ENCODE measurements around the gene GAK. TPM values are rescaled to one million over a fixed set of nuclear protein-coding genes. Genes with fewer than 3 reads are reported as not detected.
A peak's percentile ranks its signal among the peaks of the same experiment; 100 is the strongest.

The GAK gene
- total and polyA plus RNA-seq, 2 of the 4 experiments (the other 2 are of a cell fraction) = 45.1 to 133 TPM

DNA sequence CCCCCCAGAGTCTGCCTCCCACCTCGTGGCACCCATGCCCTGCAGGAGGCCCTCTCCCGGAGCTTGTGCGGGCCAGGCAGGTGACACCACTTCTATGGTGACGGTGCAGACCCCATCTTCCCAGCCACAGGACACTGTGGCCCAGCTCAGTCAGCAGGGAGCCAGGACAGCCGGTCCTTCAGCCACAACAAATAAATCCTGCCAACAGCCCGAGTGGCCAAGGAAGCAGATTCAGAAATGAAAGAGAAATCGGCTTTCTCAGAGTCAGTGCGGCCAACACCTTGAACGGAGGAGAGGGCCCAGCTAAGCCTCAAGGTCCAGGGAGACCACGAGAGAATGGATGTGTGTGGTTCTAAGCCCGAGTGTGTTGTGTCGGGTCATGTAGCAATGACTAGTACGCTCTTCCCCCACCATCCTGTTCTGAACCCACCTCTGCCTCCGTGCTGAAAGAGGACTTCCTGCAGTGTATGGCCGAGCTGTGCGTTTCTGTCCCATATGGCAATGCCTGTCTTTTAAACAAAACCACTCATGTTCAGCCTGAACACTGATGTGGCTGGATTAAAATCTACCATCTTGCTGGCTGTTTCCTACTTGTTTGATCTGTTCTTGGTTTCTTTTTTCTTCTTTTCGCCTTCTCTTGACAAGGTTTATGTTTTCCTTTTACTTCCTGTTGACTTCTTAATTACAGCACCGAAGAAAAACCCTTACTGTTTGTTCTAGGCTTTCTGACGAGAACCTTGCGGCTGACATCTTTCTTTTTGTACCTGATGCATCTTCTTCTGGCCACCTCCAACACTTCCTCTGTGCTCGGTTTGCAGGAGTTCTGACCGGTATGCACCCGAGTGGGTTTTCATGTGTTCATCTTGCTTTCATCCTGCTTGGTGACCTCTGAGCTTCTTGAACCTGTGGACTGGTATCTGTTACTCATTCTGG is 53.1 kb downstream of the GAK start (continued):
- no peak for TF ChIP-seq MAZ (IDR thresholded peaks at IDR 0.05; ENCODE audit: borderline replicate concordance, low read depth, low read length)

DNA sequence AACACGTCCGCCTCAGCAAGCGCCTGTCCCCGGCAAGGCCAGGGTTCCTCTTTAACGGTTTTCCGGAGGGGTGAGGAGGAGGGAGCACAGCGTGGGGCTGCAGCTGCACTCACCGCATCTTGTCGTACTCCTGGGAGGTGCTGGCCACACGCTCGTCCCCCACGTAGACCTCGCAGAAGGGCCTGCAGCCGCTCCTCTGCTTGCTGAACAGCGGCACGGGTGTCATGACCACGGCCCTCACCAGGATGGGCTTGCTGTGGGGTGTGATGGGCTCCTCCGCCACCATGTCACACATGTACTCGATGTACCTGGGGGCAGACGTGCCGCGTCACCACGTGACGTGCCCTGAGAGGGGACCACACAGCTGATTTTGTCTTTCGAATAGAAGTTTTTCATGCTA is 54.6 kb downstream of the GAK start:
- ChIA-PET POLR2A (ENCODE audit: unreplicated experiment) (no interaction called here), CTCF (no interaction called here)
- no peak overlapping the region for H3K27ac ChIP-seq (ENCODE audit: insufficient read depth, low read length)
- H2AFZ ChIP-seq (replicated peaks; ENCODE audit: low read length, poor library complexity) = peak overlapping the region; percentile 21
- H2BK15ac ChIP-seq (ENCODE audit: low read depth, low read length) = no peak overlapping the region
- H2BK20ac ChIP-seq (ENCODE audit: low read depth, low read length) = no peak overlapping the region
- H3K18ac ChIP-seq (ENCODE audit: low read depth, low read length) = no peak overlapping the region
- no peak overlapping the region for H2AK5ac ChIP-seq (ENCODE audit: low read depth, low read length)
- 0 out of 2 replicates have a peak, but pooled peaks cover 2% of the 10 kb centered on the region for H3K9me1 ChIP-seq (ENCODE audit: insufficient read depth, low read length)
- H4K91ac ChIP-seq (ENCODE audit: insufficient read depth, low read depth, low read length) = no peak overlapping the region
- 82% methylated on average over 4 of the region's 25 CpGs; no CpG with 5 or more reads in 1 of the 2 experiments for WGBS, 2 experiments (ENCODE audit: extremely low coverage in 2 of 2, insufficient read length in 1 of 2)
- H3K36me3 ChIP-seq (ENCODE audit: control insufficient read depth, insufficient read depth, low read length) = peaks cover 69% of the 10 kb centered on the region
- no peak overlapping the region for H2AK9ac ChIP-seq (replicated peaks; ENCODE audit: low read depth, low read length, poor library complexity)
- no peak overlapping the region for H4K8ac ChIP-seq (ENCODE audit: low read depth in 2 of 2, low read length in 2 of 2)
- in situ Hi-C loops (cut with MboI; ENCODE audit: low sequenced_read_pairs) (no loop called here), dilution Hi-C loops (cut with HindIII; ENCODE audit: low sequenced_read_pairs, unreplicated experiment) (no loop called here), intact Hi-C loops (cut with micrococcal nuclease) (no loop called here)
- no peaks in the 10 kb centered on the region for H3K9me3 ChIP-seq (ENCODE audit: control insufficient read depth, insufficient read depth, low read length)
- no peaks in the 10 kb centered on the region; a peak in 1 of 4 replicates for H3K79me1 ChIP-seq (ENCODE audit: low read depth in 1 of 2, low read length in 2 of 2)
- H3K4me3 ChIP-seq (ENCODE audit: insufficient read depth, low read depth, low read length) = no peak overlapping the region
- H3K56ac ChIP-seq (ENCODE audit: extremely low read depth, insufficient read depth, low read length) = no peak overlapping the region
- H3K27me3 ChIP-seq (ENCODE audit: control insufficient read depth, insufficient read depth, low read length) = no peaks in the 10 kb centered on the region
- H4K5ac ChIP-seq (ENCODE audit: low read depth, low read length) = no peak overlapping the region
- no peak overlapping the region for H3K9ac ChIP-seq (ENCODE audit: low read depth, low read length)
- no peak overlapping the region for H2BK120ac ChIP-seq (ENCODE audit: low read depth, low read length)
- H3K4me2 ChIP-seq (ENCODE audit: low read depth, low read length) = no peak overlapping the region
- DNase-seq (no peak), ATAC-seq (ENCODE audit: low read depth) (no peak)
- no peaks in the 10 kb centered on the region for H3K4me1 ChIP-seq (ENCODE audit: control insufficient read depth, insufficient read depth, low read length)
- no peak overlapping the region for H3K23ac ChIP-seq (ENCODE audit: low read depth, low read length)
- BruUV-seq (replicated peaks) = no TSS peak
- H2BK5ac ChIP-seq (ENCODE audit: low read depth, low read length, poor library complexity, severe bottlenecking) = no peak overlapping the region
- no peak overlapping the region for H3K4ac ChIP-seq (ENCODE audit: low read depth, low read length)
- no peak overlapping the region for H3K14ac ChIP-seq (replicated peaks; ENCODE audit: low read depth, low read length)
- H4K20me1 ChIP-seq (ENCODE audit: insufficient read depth, low read length) = no peaks in the 10 kb centered on the region
- TF ChIP-seq CEBPB (IDR thresholded peaks at IDR 0.05; ENCODE audit: low read depth, low read length) (no peak), RAD21 (IDR thresholded peaks at IDR 0.05; ENCODE audit: low read length) (no peak), MXI1 (IDR thresholded peaks at IDR 0.05; ENCODE audit: borderline replicate concordance, low read depth, low read length) (no peak), BHLHE40 (IDR thresholded peaks at IDR 0.05; ENCODE audit: low read depth, low read length) (no peak), MAZ (IDR thresholded peaks at IDR 0.05; ENCODE audit: borderline replicate concordance, low read depth, low read length) (no peak), POLR2A (IDR thresholded peaks at IDR 0.05; ENCODE audit: low read depth, low read length) (no peak), SMC3 (IDR thresholded peaks at IDR 0.05; ENCODE audit: low read depth, low read length) (no peak), RCOR1 (IDR thresholded peaks at IDR 0.05; ENCODE audit: insufficient replicate concordance, low read length) (no peak), FOS (IDR thresholded peaks at IDR 0.05; ENCODE audit: low read depth, low read length) (no peak)
- TF ChIP-seq, protein P1, sequence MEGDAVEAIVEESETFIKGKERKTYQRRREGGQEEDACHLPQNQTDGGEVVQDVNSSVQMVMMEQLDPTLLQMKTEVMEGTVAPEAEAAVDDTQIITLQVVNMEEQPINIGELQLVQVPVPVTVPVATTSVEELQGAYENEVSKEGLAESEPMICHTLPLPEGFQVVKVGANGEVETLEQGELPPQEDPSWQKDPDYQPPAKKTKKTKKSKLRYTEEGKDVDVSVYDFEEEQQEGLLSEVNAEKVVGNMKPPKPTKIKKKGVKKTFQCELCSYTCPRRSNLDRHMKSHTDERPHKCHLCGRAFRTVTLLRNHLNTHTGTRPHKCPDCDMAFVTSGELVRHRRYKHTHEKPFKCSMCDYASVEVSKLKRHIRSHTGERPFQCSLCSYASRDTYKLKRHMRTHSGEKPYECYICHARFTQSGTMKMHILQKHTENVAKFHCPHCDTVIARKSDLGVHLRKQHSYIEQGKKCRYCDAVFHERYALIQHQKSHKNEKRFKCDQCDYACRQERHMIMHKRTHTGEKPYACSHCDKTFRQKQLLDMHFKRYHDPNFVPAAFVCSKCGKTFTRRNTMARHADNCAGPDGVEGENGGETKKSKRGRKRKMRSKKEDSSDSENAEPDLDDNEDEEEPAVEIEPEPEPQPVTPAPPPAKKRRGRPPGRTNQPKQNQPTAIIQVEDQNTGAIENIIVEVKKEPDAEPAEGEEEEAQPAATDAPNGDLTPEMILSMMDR (conservative IDR thresholded peaks at IDR 0.05; ENCODE audit: low read depth, low read length) = no peak
- TF ChIP-seq, protein P2, sequence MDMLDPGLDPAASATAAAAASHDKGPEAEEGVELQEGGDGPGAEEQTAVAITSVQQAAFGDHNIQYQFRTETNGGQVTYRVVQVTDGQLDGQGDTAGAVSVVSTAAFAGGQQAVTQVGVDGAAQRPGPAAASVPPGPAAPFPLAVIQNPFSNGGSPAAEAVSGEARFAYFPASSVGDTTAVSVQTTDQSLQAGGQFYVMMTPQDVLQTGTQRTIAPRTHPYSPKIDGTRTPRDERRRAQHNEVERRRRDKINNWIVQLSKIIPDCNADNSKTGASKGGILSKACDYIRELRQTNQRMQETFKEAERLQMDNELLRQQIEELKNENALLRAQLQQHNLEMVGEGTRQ (IDR thresholded peaks at IDR 0.05; ENCODE audit: low read depth, low read length) = no peak
- TF ChIP-seq, protein P3, sequence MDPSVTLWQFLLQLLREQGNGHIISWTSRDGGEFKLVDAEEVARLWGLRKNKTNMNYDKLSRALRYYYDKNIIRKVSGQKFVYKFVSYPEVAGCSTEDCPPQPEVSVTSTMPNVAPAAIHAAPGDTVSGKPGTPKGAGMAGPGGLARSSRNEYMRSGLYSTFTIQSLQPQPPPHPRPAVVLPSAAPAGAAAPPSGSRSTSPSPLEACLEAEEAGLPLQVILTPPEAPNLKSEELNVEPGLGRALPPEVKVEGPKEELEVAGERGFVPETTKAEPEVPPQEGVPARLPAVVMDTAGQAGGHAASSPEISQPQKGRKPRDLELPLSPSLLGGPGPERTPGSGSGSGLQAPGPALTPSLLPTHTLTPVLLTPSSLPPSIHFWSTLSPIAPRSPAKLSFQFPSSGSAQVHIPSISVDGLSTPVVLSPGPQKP (IDR thresholded peaks at IDR 0.05; ENCODE audit: borderline replicate concordance, low read depth, low read length) = no peak

Data from IMR-90 (cell line).